Activated CD8-positive, alpha-beta memory T cell treated with anti-CD3 and anti-CD28 coated beads, Interleukin-2, amount 50 U/mL, for 24 hours (primary cell): ENCODE data around the gene LCE1D.

Source experiments
- DNase-seq: peaks from one replicate; pipeline ENCODE4 v3.0.0-alpha.2; 2020; ENCODE audit errors: extremely low read depth

The LCE1D gene

DNA sequence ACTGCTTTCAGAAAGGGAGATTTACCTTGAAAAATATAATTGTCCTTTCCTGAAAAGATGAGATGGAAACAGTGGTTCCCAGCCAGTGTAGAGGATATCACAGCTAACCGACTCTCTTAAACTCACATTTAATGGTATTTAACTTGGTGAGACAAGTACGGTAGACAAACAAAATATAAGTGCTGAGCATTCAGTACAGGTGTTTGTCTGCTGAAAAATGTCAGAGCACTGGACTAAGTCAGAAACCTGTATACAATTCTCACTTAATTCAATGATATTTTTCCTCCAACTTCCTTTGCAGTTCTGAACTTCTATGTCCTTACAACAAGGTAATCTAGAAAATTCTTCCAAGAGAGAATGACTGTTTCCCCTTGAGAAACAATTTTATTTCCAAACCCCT is 15.2 kb downstream of the LCE1D start, which contains the start of gene LCE1B:
Gene LCE1B (plus strand): TSS at position 301 of the 400 bp plus-strand sequence. CDS start 476 bp downstream, outside the sequence.
- DNase-seq, result no peak

DNA sequence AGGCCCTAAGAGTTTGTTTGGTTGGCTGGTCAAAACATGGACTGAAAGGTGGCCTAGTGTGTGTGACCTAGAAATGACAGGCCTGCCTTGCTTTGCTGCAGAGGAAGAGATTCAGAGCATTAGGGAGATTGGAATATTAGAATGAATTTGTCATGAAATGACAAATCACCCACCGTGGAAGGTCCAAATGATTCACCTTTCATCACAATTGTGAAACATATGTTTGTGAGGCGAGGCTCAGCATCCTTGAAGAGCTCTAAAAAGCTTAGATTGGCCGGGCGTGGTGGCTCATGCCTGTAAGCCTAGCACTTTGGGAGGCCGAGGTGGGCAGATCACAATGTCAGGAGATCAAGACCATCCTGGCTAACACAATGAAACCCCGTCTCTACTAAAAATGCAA is 20.8 kb downstream of the LCE1D start:
- DNase-seq, result no peak

DNA sequence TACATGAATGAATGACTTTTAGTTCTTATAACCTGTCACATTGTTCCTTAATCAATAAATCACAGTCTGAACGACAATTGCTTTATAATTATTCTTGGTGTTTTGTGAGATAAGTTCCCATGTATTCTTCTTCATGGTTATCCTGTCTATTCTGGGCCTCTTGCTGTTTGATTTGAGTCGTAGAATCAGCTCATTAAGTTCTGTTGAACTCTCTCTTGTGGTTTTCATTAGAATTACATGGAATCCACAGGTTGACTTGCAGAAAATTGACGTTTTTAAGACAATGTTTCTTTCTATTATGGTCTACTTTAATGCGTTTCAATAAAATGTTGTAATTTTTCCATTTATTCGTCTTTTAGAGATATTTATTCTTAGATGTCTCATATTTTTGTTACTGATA is 26.8 kb downstream of the LCE1D start:
- DNase-seq, result no peak

DNA sequence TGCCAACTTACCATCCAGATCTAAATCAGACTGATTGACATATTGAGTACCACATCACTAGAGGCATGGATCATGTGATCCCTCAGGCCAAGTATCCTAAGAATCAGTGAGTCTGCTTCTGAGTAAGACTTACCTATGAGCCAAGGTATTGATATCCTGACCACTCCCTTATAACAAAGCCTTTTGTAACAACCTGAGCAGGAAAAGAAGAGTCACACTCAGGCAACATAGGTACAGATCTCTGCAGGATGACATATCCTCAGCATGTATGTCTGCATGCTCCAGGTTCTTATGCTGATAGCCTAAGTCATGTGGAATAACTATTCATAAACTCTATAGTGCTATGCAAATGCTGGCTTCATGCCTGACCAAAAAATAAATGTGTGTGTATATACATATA is 28.4 kb downstream of the LCE1D start:
- no peak for DNase-seq

DNA sequence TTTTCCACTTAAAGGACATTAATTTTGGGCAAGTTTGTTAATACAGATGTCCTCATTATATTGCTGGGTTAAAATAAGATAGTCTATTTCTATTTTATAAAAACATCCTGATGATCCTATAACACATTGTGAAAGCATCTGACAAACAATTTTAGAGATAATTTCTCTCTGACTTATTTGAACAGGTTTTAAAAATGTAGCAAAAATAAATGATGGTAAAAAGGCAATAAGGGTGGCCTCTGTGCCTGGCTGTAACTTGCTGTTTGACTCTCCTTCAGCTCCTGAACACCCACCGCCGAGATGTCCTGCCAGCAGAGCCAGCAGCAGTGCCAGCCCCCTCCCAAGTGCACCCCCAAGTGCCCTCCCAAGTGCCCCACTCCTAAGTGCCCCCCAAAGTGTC is 30.7 kb downstream of the LCE1D start, which contains the start of gene LCE1A:
Gene LCE1A (plus strand): TSS at position 301 of the 400 bp plus-strand sequence. CDS start 0 bp downstream, at position 301.
- DNase-seq, result no peak

DNA sequence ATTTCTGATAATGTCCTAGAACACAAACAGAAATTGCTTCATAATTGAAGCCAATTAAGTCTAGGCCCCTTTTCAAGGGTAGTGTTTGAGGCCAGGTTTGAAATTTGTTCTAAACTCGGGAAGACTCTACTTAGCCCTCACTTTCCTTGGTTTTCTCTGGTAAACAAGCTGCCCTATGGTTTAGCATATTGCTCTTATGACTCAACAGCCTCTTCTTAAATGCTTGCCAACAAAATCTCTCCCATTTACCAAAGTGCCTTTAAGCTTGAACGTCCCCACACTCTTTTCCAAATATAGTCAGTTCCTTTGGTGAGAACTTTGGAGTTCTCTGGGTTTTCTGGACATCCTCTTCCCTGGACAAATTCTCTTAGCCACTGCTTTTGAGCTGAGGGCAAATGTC is 40.3 kb downstream of the LCE1D start:
- no peak for DNase-seq

DNA sequence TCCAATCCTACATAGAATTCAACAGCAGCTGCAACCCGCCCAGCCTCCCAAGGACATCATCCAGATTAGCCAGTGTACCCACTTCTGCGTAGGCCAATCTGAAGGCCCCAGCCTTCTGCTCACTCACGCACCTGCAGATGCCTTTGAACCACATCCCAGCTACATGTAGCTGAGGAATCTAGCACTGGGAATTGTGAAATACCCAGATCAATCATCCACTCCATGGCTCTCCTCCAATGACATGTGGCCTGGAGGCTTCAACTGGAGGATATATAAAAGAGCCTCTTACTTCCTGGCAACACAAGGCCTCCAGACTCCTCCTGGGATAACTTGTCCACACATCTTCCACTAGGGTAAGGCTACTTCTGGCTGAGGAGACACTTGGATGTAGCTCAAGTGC is 46.0 kb downstream of the LCE1D start, which contains the start of gene LCE6A:
Gene LCE6A (plus strand): TSS at position 301 of the 400 bp plus-strand sequence. CDS start 665 bp downstream, outside the sequence.
- no peak for DNase-seq
